Ovary (tissue), 9 donors: ENCODE measurements around the gene SHKBP1. TPM values are rescaled to one million over a fixed set of nuclear protein-coding genes. Genes with fewer than 3 reads are reported as not detected.

Experiments used
- DNase-seq, 5 donors: peaks; one replicate each; pipeline ENCODE4 v3.0.0-alpha.2; 2019 to 2020
- H3K27ac ChIP-seq, 2 donors: fragments of 200-600 bp; one replicate each; pipeline versions ENCODE4 v1.5.1 to v1.8.0; 2019 to 2022
- H3K27me3 ChIP-seq: fragments of 200-600 bp; one replicate; pipeline ENCODE4 v1.8.0; 2022
- H3K36me3 ChIP-seq: fragments of 200-600 bp; sonication (generic); one replicate; pipeline ENCODE4 v1.5.1; 2019
- H3K4me1 ChIP-seq: one replicate; pipeline ENCODE4 v1.8.1; 2013; ENCODE audit warnings: mild to moderate bottlenecking, moderate library complexity; ENCODE audit not compliant: insufficient read depth
- H3K4me3 ChIP-seq: fragments of 200-600 bp; sonication (generic); one replicate; pipeline ENCODE4 v1.5.1; 2017
- H3K9me3 ChIP-seq, 2 donors: fragments of 200-600 bp in 1 of 2; sonication (generic) in 1 of 2; one replicate each; pipeline versions ENCODE4 v1.5.1 to v1.8.1; 2013 to 2019; ENCODE audit warnings: mild to moderate bottlenecking in 1 of 2, moderate library complexity in 1 of 2
- EP300 ChIP-seq: sonication (generic); formaldehyde crosslinking; IDR thresholded peaks from one replicate; pipeline ENCODE4 v1.6.1; 2017; ENCODE audit warnings: antibody characterized with exemption
- POLR2A ChIP-seq: fragments of 450-650 bp; IDR thresholded peaks from one replicate; pipeline ENCODE4 v1.6.1; 2017; ENCODE audit warnings: antibody characterized with exemption, mild to moderate bottlenecking, moderate library complexity
- WGBS, 3 donors: extraction: QIAGEN DNeasy Blood & Tissue Kit in 1 of 3; methylation state at CpG; one replicate each; pipeline versions ENCODE4 v1.1.5 to v1.1.7; 2013 to 2017; 5-methylcytosine and 5-hydroxymethylcytosine counted together
- intact Hi-C, 4 donors: fragments of 100-400 bp; cut with DNase I; formaldehyde crosslinking; loops; one replicate each; pipeline versions ENCODE4 v1.11.0 to v1.15.1; 2022 to 2023
- polyA plus RNA-seq, 2 donors: library from polyadenylated mRNA; stranded (reverse); fragments of 200-250 nt in 1 of 2; fragments of 350-450 nt in 1 of 2; fragmentation: Illumina TruSeq in 1 of 2; extraction: RNeasy Lipid Tissue Mini Kit (QIAGEN cat#74804) in 1 of 2; gene quantifications; one replicate each; pipeline ENCODE4 v1.2.3, GENCODE V29; 2013 to 2014
- total RNA-seq, 7 donors: library from RNA; depleted of rRNA in 2 of 7; stranded (reverse); fragments of >200 nt in 2 of 7; fragmentation: NEBNext Ultra II Directional in 3 of 7; extraction: Animal tissue kit (Norgen Biotek cat#: 25700) in 3 of 7; gene quantifications; one replicate each; pipeline versions ENCODE4 v1.1.0 to v1.2.4, GENCODE V29; 2016 to 2023
- TF ChIP-seq, protein P1 (sequence below), 3 donors: fragments of 450-650 bp in 2 of 3; fragments of 200-600 bp in 1 of 3; IDR thresholded peaks; one replicate each; pipeline versions ENCODE4 v1.5.1 to v1.8.0; 2016 to 2022; ENCODE audit warnings: antibody characterized with exemption in 3 of 3, mild to moderate bottlenecking in 1 of 3
- donor health status: DM: no; HTN: no; CAD: no; lungs with moderate emphysema.
- donor health status: DM: no; HTN: no; CAD: no.
- donor health status: Bipolar disorder and iron deficiency.
- donor health status: DM: yes; HTN: yes; CAD: no.
- donor health status: DM: no; HTN: no; CAD: no.
- donor health status: DM: yes; HTN: yes; CAD: no.

The SHKBP1 gene
- total and polyA plus RNA-seq, 9 donors = 16.3 to 48.7 (median 33.8) TPM

DNA sequence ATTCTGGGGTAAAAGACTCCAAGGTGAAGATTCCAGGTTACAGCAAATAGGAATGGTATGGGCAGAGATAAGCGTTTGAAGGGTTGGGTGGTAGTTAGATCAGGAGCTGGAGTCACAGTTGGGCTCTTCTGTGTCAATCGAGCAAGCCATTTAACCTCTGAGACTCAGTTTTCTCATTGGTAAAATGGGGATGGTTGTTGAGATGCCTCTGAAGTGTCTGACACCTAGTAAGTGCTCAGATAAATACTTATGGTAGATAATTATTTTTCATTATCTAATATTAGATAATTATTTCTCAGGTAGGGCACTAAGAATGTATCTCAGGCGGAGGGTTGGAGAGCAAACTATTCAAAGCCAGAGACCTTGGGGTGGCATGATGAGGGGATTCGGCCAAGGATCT, 32.3 kb downstream of the SHKBP1 start:
- no peaks in the 10 kb centered on the region for H3K36me3 ChIP-seq
- no peak for TF ChIP-seq EP300
- TF ChIP-seq, protein P1, sequence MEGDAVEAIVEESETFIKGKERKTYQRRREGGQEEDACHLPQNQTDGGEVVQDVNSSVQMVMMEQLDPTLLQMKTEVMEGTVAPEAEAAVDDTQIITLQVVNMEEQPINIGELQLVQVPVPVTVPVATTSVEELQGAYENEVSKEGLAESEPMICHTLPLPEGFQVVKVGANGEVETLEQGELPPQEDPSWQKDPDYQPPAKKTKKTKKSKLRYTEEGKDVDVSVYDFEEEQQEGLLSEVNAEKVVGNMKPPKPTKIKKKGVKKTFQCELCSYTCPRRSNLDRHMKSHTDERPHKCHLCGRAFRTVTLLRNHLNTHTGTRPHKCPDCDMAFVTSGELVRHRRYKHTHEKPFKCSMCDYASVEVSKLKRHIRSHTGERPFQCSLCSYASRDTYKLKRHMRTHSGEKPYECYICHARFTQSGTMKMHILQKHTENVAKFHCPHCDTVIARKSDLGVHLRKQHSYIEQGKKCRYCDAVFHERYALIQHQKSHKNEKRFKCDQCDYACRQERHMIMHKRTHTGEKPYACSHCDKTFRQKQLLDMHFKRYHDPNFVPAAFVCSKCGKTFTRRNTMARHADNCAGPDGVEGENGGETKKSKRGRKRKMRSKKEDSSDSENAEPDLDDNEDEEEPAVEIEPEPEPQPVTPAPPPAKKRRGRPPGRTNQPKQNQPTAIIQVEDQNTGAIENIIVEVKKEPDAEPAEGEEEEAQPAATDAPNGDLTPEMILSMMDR (IDR thresholded peaks at IDR 0.05) = no peak
- no peak for TF ChIP-seq POLR2A
- no peaks in the 10 kb centered on the region for H3K9me3 ChIP-seq
- no peak overlapping the region for H3K27ac ChIP-seq
- H3K27me3 ChIP-seq = no peaks in the 10 kb centered on the region
- WGBS, 3 donors = 72 to 93% (median 80%) methylated on average over 4 of the region's 4 CpGs
- no peak overlapping the region for H3K4me3 ChIP-seq
- H3K4me1 ChIP-seq = peaks cover 11% of the 10 kb centered on the region
- intact Hi-C loops = loop anchor here in 2 of 4 donors (10.0 kb wide), 1 partner anchor 144 kb away; the partner anchor contains the start of genes BLVRB (in 2 of the 2) and SPTBN4 (in 2 of the 2)
- DNase-seq = no peak

GRCh38 chr19:40609561-40610395, 33.1 kb downstream of the SHKBP1 start:
- H3K27me3 ChIP-seq = no peaks in the 10 kb centered on the region

GRCh38 chr19:40610396-40611064, 33.9 kb downstream of the SHKBP1 start:
- no peak overlapping the region for H3K27ac ChIP-seq
- WGBS, 3 donors = 59 to 73% (median 71%) methylated on average over 29 of the region's 29 CpGs
- no peak overlapping the region for H3K4me3 ChIP-seq
- no peaks in the 10 kb centered on the region for H3K27me3 ChIP-seq
- DNase-seq = peak in 4 of 5 donors; percentile 37 to 73 (median 56)
- intact Hi-C loops = no loop called here
- H3K4me1 ChIP-seq = peaks cover 6% of the 10 kb centered on the region
- H3K9me3 ChIP-seq = no peaks in the 10 kb centered on the region
- H3K36me3 ChIP-seq = no peaks in the 10 kb centered on the region
- TF ChIP-seq, protein P1 (IDR thresholded peaks at IDR 0.05) = no peak
- TF ChIP-seq EP300 (no peak), POLR2A (no peak)

More at GRCh38 chr19:40609561-40610395, 33.1 kb downstream of the SHKBP1 start:
- peak; percentile 53 to 90 (median 71) for DNase-seq
- H3K9me3 ChIP-seq = no peaks in the 10 kb centered on the region
- H3K36me3 ChIP-seq = no peaks in the 10 kb centered on the region
- WGBS, 3 donors = 19 to 59% (median 45%) methylated on average over 48 to 50 of the region's 50 CpGs
- TF ChIP-seq, protein P1 (IDR thresholded peaks at IDR 0.05) = no peak
- no peak for TF ChIP-seq POLR2A
- no peak for TF ChIP-seq EP300
- H3K27ac ChIP-seq = no peak overlapping the region
- H3K4me3 ChIP-seq = peak overlapping the region; percentile 26
- intact Hi-C loops = loop anchor here in 2 of 4 donors (10.0 kb wide), 1 partner anchor 145 kb away; the partner anchor contains the start of genes BLVRB (in 2 of the 2) and SPTBN4 (in 2 of the 2)
- peaks cover 10% of the 10 kb centered on the region for H3K4me1 ChIP-seq

- intact Hi-C loops = no loop called here
- no peaks in the 10 kb centered on the region for H3K36me3 ChIP-seq
- 89 to 92% (median 90%) methylated on average over 15 of the region's 15 CpGs for WGBS, 3 donors
- no peak overlapping the region for H3K4me3 ChIP-seq
- no peaks in the 10 kb centered on the region for H3K27me3 ChIP-seq
- H3K9me3 ChIP-seq = no peaks in the 10 kb centered on the region
- DNase-seq = peak in 1 of 5 donors; percentile 33
- no peak for TF ChIP-seq EP300
- TF ChIP-seq, protein P1 (IDR thresholded peaks at IDR 0.05) = no peak
- H3K27ac ChIP-seq = no peak overlapping the region
- H3K4me1 ChIP-seq = peaks cover 6% of the 10 kb centered on the region
These were observed 34.4 kb downstream of the SHKBP1 start for GRCh38 chr19:40611096-40611495.
